GM23338 (cell line): ENCODE results near the gene ZBTB9.

Source experiments
- CREB1 ChIP-seq: fragments of 250-450 bp; sonication (Bioruptor Pico); IDR thresholded peaks from 2 replicates; pipeline ENCODE4 v1.5.0; 2020; ENCODE audit warnings: low read depth, mild to moderate bottlenecking, moderate library complexity
- CTCF ChIP-seq, 2 experiments: fragments of 200-600 bp in 1 of 2; sonication (generic) in 1 of 2; conservative IDR thresholded peaks; 2 replicates each; pipeline versions ENCODE4 v1.5.1 to v1.6.1; 2016 to 2017; ENCODE audit warnings: antibody characterized with exemption in 2 of 2, low read depth in 2 of 2, mild to moderate bottlenecking in 2 of 2, moderate library complexity in 1 of 2
- ETS1 ChIP-seq: IDR thresholded peaks from 2 replicates; pipeline ENCODE4 v1.6.1; 2016; ENCODE audit warnings: antibody characterized with exemption
- EZH2 ChIP-seq: fragments of 200-600 bp; sonication (generic); IDR thresholded peaks from one replicate; pipeline ENCODE4 v1.8.0; 2017; ENCODE audit warnings: antibody characterized with exemption, mild to moderate bottlenecking, low read depth; ENCODE audit not compliant: unreplicated experiment
- EZH2phosphoT487 ChIP-seq: fragments of 200-600 bp; sonication (generic); IDR thresholded peaks from one replicate; pipeline ENCODE4 v1.8.1; 2018; ENCODE audit warnings: antibody characterized with exemption; ENCODE audit not compliant: unreplicated experiment
- JUNB ChIP-seq: IDR thresholded peaks from one replicate; pipeline ENCODE4 v1.6.1; 2016; ENCODE audit warnings: antibody characterized with exemption; ENCODE audit not compliant: unreplicated experiment
- POLR2AphosphoS5 ChIP-seq: IDR thresholded peaks from 2 replicates; pipeline ENCODE4 v1.6.1; 2016; ENCODE audit warnings: antibody characterized with exemption, low read depth
- REST ChIP-seq: IDR thresholded peaks from one replicate; pipeline ENCODE4 v1.6.1; 2018; ENCODE audit warnings: antibody characterized with exemption; ENCODE audit not compliant: unreplicated experiment
- STAT1 ChIP-seq: IDR thresholded peaks from one replicate; pipeline ENCODE4 v1.6.1; 2016; ENCODE audit warnings: antibody characterized with exemption; ENCODE audit not compliant: unreplicated experiment
- ZNF114 ChIP-seq: fragments of 250-450 bp; sonication (Bioruptor Pico); IDR thresholded peaks from 2 replicates; pipeline ENCODE4 v1.5.0; 2020; ENCODE audit warnings: mild to moderate bottlenecking, moderate library complexity
- ZNF331 ChIP-seq: fragments of 250-450 bp; sonication (Bioruptor Pico); IDR thresholded peaks from 2 replicates; pipeline ENCODE4 v1.5.0; 2020; ENCODE audit warnings: low read depth, mild to moderate bottlenecking, moderate library complexity
- ZNF462 ChIP-seq: fragments of 250-450 bp; sonication (Bioruptor Pico); IDR thresholded peaks from 2 replicates; pipeline ENCODE4 v1.5.0; 2020; ENCODE audit warnings: mild to moderate bottlenecking, moderate library complexity

GRCh38 chr6:33452496-33452895 is 1.9 kb upstream of the ZBTB9 start:
- TF ChIP-seq EZH2 (no peak), JUNB (no peak), EZH2phosphoT487 (no peak), CTCF (conservative IDR thresholded peaks at IDR 0.05; ENCODE audit: low read depth in 2 of 2) (no peak), POLR2AphosphoS5 (0 out of 2 replicates have a peak, but pooled peaks have one; percentile 25), REST (no peak), CREB1 (no peak), ZNF462 (CRISPR knock-in tag) (no peak), STAT1 (no peak), ETS1 (no peak), ZNF114 (CRISPR knock-in tag) (no peak), ZNF331 (CRISPR knock-in tag) (no peak)
